H1 (cell line): ENCODE results near the gene RASD1. TPM values are rescaled to one million over a fixed set of nuclear protein-coding genes. Genes with fewer than 3 reads are reported as not detected.

ENCODE experiments used
- BCL11A ChIP-seq, 2 experiments: IDR thresholded peaks; one replicate each; pipeline ENCODE4 v1.6.1; 2011; ENCODE audit warnings: low read depth in 2 of 2, low read length in 2 of 2, mild to moderate bottlenecking in 2 of 2
- TAF1 ChIP-seq: IDR thresholded peaks from 2 replicates; pipeline ENCODE4 v1.6.1; 2011; ENCODE audit warnings: mild to moderate bottlenecking, low read depth, low read length
- polyA plus RNA-seq, 7 experiments: library from polyadenylated mRNA; depleted of rRNA in 3 of 7; stranded (reverse) in 5 of 7; unstranded in 2 of 7; fragments of >200 nt in 5 of 7; fragments of 200-250 nt in 2 of 7; gene quantifications; 1 replicate in 5 of 7; 2 replicates in 1 of 7; 4 replicates in 1 of 7; pipeline versions ENCODE4 v1.2.1 to v1.2.3, GENCODE V29; 2011 to 2013; ENCODE audit warnings: missing spikeins in 2 of 7, mixed read lengths in 2 of 7
- total RNA-seq: library from RNA; stranded (reverse); fragmentation: NEBNext Ultra II Directional; extraction: Animal tissue kit (Norgen Biotek cat#: 25700); gene quantifications from 2 replicates; pipeline ENCODE4 v1.2.1, GENCODE V29; 2021

RASD1 gene
- total and polyA plus RNA-seq, 2 of the 8 experiments (the other 6 are each of a cell fraction or from before 2014, with no cell fraction given), result 2.3 to 2.6 TPM

GRCh38 chr17:17540278-17540906 lies 44.2 kb upstream of the RASD1 start (continued):
- TF ChIP-seq TAF1 (no peak), BCL11A (IDR thresholded peaks at IDR 0.05; ENCODE audit: low read depth in 2 of 2, low read length in 2 of 2) (no peak)
- TF ChIP-seq, all 59 proteins: peak for 0
